Placental pericyte (primary cell): ENCODE results near the gene RETSAT. TPM values are rescaled to one million over a fixed set of nuclear protein-coding genes. Genes with fewer than 3 reads are reported as not detected.

Source experiments
- small RNA-seq: library from RNA; depleted of rRNA; stranded (forward); fragments of <200 nt; gene quantifications from one replicate; pipeline ENCODE3, GENCODE V24; 2012; ENCODE audit warnings: low replicate concordance
- total RNA-seq: library from RNA; depleted of rRNA; stranded (reverse); fragments of >200 nt; gene quantifications from 2 replicates; pipeline ENCODE4 v1.2.3, GENCODE V29; 2012

The RETSAT gene
- total RNA-seq: 50.3 and 51.6 TPM in 2 replicates

GRCh38 chr2:85354286-85355072 lies at the start of gene RETSAT, which contains the start of gene ELMOD3:
RETSAT (minus strand) TSS chr2:85354528; CDS start chr2:85354507, 21 bp downstream.
ELMOD3 (plus strand) TSS chr2:85354769; CDS start chr2:85357199, 2,430 bp downstream.

DNA sequence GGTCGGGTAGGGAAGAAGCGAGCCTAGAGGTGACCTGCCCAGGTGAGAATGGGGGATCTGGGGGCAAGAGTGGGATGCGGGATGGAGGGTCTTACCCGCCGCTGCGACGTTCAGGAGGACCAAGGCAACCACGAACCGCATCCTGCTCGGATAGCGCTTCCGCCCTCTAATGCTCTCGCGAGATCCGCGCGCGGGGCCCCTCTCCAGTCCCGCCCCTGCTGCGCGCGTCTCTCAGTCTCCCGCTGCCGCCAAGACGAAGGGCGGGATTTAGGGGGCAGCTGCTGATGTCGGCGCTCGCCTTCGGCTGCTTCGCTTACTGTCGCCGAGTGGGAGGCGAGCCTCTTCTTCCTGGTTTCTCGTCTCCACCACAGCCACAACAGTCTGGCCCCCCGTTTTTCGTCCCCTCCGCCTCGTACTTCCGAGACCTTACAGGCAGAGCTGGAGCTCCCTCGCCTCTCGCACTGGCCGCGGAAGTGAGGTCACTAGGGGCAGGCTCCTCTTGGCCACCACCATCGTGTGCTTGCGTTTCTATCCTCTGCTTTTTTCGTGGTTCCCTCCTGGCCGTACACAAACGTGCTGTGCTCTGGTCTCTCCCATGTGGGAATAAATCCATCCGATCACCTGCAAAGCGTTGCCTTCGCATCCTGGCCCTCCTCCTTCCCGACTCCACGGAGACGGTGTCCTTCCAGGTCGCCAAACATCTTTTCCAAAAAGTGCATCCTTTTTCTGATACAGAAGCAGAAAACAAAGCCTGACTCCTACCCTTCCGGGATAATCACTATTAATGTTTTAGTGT lies 26.3 kb downstream of the RETSAT start, which contains the start of gene TGOLN2:
Gene TGOLN2 (minus strand): TSS at position 168 of the 796 bp plus-strand sequence. CDS start 27 bp downstream, at position 141.

Small RNA genes lying within 50 kb of the gene (small RNA-seq; reads per million reads assigned to genes)
- gene AC062037.1 (not detected), gene AC062037.2 (not detected), gene RF00019 (not detected), gene RN7SL113P (not detected)

Other genes with a start within 250 kb of the RETSAT start
- 3.7 and 4.2 TPM in 2 replicates for gene TCF7L1, start 221.1 kb downstream of the RETSAT start, total RNA-seq
- 118 and 181 TPM in 2 replicates for gene TGOLN2, start 26.5 kb downstream of the RETSAT start, total RNA-seq
- 11.6 and 19.9 TPM in 2 replicates for gene ELMOD3, start 241 bp upstream of the RETSAT start, total RNA-seq
- 40.5 and 55.7 TPM in 2 replicates for gene CAPG, start 55.8 kb upstream of the RETSAT start, total RNA-seq
- gene SH2D6, start 64.2 kb upstream of the RETSAT start, total RNA-seq: not detected in 2 replicates
- 134 and 154 TPM in 2 replicates for gene MAT2A, start 184.6 kb upstream of the RETSAT start, total RNA-seq
- gene GGCX, start 207.0 kb upstream of the RETSAT start, total RNA-seq: 54.9 and 56.6 TPM in 2 replicates
- gene VAMP8, start 223.1 kb upstream of the RETSAT start, total RNA-seq: 11.8 and 14.0 TPM in 2 replicates
- gene VAMP5, start 229.9 kb upstream of the RETSAT start, total RNA-seq: 14.7 and 22.8 TPM in 2 replicates
- gene RNF181, start 241.2 kb upstream of the RETSAT start, total RNA-seq: 147 and 289 TPM in 2 replicates
- gene TMEM150A, start 248.2 kb upstream of the RETSAT start, total RNA-seq: 14.6 and 17.7 TPM in 2 replicates